MCF 10A (cell line): ENCODE measurements around the gene CACNA2D1. TPM values are rescaled to one million over a fixed set of nuclear protein-coding genes. Genes with fewer than 3 reads are reported as not detected.

Experiments
- BruUV-seq: library from RNA; stranded (reverse); fragments of 400-500 nt; replicated peaks from 2 replicates; lab custom pipeline; 2021; lab: Mats Ljungman, UMichigan
- CTCF ChIA-PET: fragments of 300-600 bp; sonication (Branson Sonifier 250); formaldehyde crosslinking; extraction: SDS; loops from one replicate; lab custom pipeline; 2021; ENCODE audit warnings: antibody characterized with exemption, inconsistent platforms; lab: Yijun Ruan, JAX
- POLR2A ChIA-PET: fragments of 300-600, 350-650 bp; sonication (Branson Sonifier 250); formaldehyde crosslinking; extraction: SDS; loops from one replicate; lab custom pipeline; 2020; ENCODE audit warnings: antibody characterized with exemption, inconsistent platforms; lab: Yijun Ruan, JAX
- DNase-seq: peaks from one replicate; pipeline ENCODE4 v3.0.0-alpha.2; 2018; ENCODE audit not compliant: unreplicated experiment
- H3K27ac Mint-ChIP-seq: one replicate; pipeline ENCODE4 v1.8.0; 2022; ENCODE audit warnings: mild to moderate bottlenecking, low read depth, mixed read lengths; ENCODE audit not compliant: unreplicated experiment
- H3K27me3 Mint-ChIP-seq: one replicate; pipeline ENCODE4 v1.8.0; 2022; ENCODE audit warnings: mixed read lengths; ENCODE audit not compliant: insufficient read depth, unreplicated experiment
- H3K36me3 Mint-ChIP-seq: one replicate; pipeline ENCODE4 v1.8.0; 2022; ENCODE audit warnings: mild to moderate bottlenecking, moderate library complexity, mixed read lengths; ENCODE audit not compliant: insufficient read depth, unreplicated experiment
- H3K4me1 Mint-ChIP-seq: one replicate; pipeline ENCODE4 v1.8.0; 2022; ENCODE audit warnings: mixed read lengths; ENCODE audit not compliant: insufficient read depth, unreplicated experiment
- H3K4me3 Mint-ChIP-seq: one replicate; pipeline ENCODE4 v1.8.0; 2022; ENCODE audit warnings: mild to moderate bottlenecking, moderate library complexity, mixed read lengths; ENCODE audit not compliant: unreplicated experiment
- H3K9me3 Mint-ChIP-seq: one replicate; pipeline ENCODE4 v1.8.0; 2022; ENCODE audit warnings: mixed read lengths; ENCODE audit not compliant: unreplicated experiment
- intact Hi-C: fragments of 100-400 bp; cut with micrococcal nuclease; formaldehyde crosslinking; loops from 2 replicates; pipeline ENCODE4 v1.14.1; 2022
- total RNA-seq: library from RNA; stranded (reverse); gene quantifications from 2 replicates; pipeline ENCODE4 v1.2.3, GENCODE V29; 2022
- TF ChIP-seq, protein P1 (sequence below): fragments of 200-600 bp; IDR thresholded peaks from one replicate; pipeline ENCODE4 v1.8.0; 2022; ENCODE audit warnings: antibody characterized with exemption, mild to moderate bottlenecking; ENCODE audit not compliant: unreplicated experiment

CACNA2D1 gene
- total RNA-seq, 1 experiment from 2014 or later, result not detected

GRCh38 chr7:82358009-82358578 lies 85.5 kb downstream of the CACNA2D1 start:
- TF ChIP-seq, protein P1, sequence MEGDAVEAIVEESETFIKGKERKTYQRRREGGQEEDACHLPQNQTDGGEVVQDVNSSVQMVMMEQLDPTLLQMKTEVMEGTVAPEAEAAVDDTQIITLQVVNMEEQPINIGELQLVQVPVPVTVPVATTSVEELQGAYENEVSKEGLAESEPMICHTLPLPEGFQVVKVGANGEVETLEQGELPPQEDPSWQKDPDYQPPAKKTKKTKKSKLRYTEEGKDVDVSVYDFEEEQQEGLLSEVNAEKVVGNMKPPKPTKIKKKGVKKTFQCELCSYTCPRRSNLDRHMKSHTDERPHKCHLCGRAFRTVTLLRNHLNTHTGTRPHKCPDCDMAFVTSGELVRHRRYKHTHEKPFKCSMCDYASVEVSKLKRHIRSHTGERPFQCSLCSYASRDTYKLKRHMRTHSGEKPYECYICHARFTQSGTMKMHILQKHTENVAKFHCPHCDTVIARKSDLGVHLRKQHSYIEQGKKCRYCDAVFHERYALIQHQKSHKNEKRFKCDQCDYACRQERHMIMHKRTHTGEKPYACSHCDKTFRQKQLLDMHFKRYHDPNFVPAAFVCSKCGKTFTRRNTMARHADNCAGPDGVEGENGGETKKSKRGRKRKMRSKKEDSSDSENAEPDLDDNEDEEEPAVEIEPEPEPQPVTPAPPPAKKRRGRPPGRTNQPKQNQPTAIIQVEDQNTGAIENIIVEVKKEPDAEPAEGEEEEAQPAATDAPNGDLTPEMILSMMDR, result no peak
- Mint-ChIP-seq H3K9me3 (no peaks in the 10 kb centered on the region), H3K27ac (no peak overlapping the region), H3K4me1 (no peaks in the 10 kb centered on the region), H3K4me3 (no peak overlapping the region), H3K36me3 (no peaks in the 10 kb centered on the region), H3K27me3 (peaks cover 48% of the 10 kb centered on the region)
- BruUV-seq, result no TSS peak
- DNase-seq, result no peak
- ChIA-PET POLR2A (no interaction called here), CTCF (no interaction called here)
- intact Hi-C loops, result no loop called here

DNA sequence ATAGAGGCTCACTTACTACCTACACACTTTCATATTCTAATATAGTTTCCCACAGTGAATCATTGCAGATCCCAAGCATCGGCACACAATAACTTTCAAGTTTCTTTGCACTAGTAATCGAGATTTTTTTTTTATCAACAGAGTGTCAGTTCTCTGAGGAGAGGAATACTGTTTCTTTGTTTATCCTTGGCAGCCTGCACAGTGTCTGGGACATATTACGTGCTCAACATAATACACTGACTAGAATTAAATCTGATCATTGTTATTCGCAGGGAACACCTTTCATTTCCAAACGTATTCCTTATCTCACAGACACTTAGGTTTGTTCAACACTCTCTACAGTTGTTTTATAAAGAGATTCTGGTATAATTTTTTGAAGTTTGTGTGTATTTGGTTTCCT lies 95.3 kb downstream of the CACNA2D1 start:
- Mint-ChIP-seq H3K9me3 (no peaks in the 10 kb centered on the region), H3K36me3 (no peaks in the 10 kb centered on the region), H3K4me3 (no peak overlapping the region), H3K27ac (no peak overlapping the region), H3K27me3 (peaks cover 34% of the 10 kb centered on the region), H3K4me1 (no peaks in the 10 kb centered on the region)
- ChIA-PET POLR2A (no interaction called here), CTCF (no interaction called here)
- no TSS peak for BruUV-seq
- no peak for DNase-seq
- intact Hi-C loops, result no loop called here
- TF ChIP-seq, protein P1, result no peak

DNA sequence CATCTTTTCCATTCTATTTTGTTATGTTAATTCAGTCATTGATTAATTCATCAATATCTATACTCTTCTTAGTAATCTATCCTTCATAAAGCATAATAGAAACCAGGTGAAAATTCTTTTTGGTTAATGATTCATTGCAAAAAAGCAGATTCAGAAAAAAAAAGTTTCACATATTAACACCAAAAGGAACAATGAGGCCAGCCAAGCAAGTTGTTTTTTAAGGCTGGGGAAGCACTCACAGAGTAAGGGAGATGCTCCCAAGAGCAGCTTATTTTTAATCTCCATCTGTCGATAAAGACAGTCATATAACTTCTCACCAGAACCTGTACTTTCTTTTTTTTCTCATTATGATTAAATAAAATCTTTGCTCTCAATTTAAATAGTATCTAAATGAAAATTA lies 95.8 kb downstream of the CACNA2D1 start:
- H3K9me3 Mint-ChIP-seq, result no peaks in the 10 kb centered on the region
- no peak overlapping the region for H3K27ac Mint-ChIP-seq
- POLR2A ChIA-PET, result no interaction called here
- CTCF ChIA-PET, result no interaction called here
- TF ChIP-seq, protein P1, result no peak
- no peaks in the 10 kb centered on the region for H3K36me3 Mint-ChIP-seq
- no peak overlapping the region for H3K4me3 Mint-ChIP-seq
- no peak for DNase-seq
- BruUV-seq, result no TSS peak
- H3K4me1 Mint-ChIP-seq, result no peaks in the 10 kb centered on the region
- H3K27me3 Mint-ChIP-seq, result peaks cover 39% of the 10 kb centered on the region
- intact Hi-C loops, result no loop called here

GRCh38 chr7:82345886-82346285 lies 97.7 kb downstream of the CACNA2D1 start:
- DNase-seq, result no peak
- H3K4me1 Mint-ChIP-seq, result no peaks in the 10 kb centered on the region
- H3K4me3 Mint-ChIP-seq, result no peak overlapping the region
- no peaks in the 10 kb centered on the region for H3K36me3 Mint-ChIP-seq
- ChIA-PET POLR2A (no interaction called here), CTCF (no interaction called here)
- intact Hi-C loops, result no loop called here
- TF ChIP-seq, protein P1, result no peak
- peaks cover 56% of the 10 kb centered on the region for H3K27me3 Mint-ChIP-seq
- no peaks in the 10 kb centered on the region for H3K9me3 Mint-ChIP-seq
- H3K27ac Mint-ChIP-seq, result no peak overlapping the region
- no TSS peak for BruUV-seq
